ENCODE measurements around the gene TEX53.

GRCh38 chr9:114655689-114656088 lies 1.9 kb downstream of the TEX53 start:
- no peak for TF ChIP-seq CTCF (IDR thresholded peaks at IDR 0.05; ENCODE audit: low read depth, low read length)
- TF ChIP-seq EZH2phosphoT487 (IDR thresholded peaks at IDR 0.05; ENCODE audit: low read depth), result no peak

Measured in OCI-LY3 (cell line).